HG03139 (cell line): ENCODE results near the gene SDF2L1.
A peak's percentile ranks its signal among the peaks of the same experiment; 100 is the strongest.
"Not testable (repeated sequence)": the region's sequence is repeated elsewhere in the genome, so short reads cannot be mapped to it uniquely, and the experiment has no call there.

Experiments used
- ATAC-seq: cut with Tn5 transposase; IDR thresholded peaks from one replicate; pipeline ENCODE4 v1.9.1; 2021; ENCODE audit not compliant: unreplicated experiment

Gene SDF2L1

DNA sequence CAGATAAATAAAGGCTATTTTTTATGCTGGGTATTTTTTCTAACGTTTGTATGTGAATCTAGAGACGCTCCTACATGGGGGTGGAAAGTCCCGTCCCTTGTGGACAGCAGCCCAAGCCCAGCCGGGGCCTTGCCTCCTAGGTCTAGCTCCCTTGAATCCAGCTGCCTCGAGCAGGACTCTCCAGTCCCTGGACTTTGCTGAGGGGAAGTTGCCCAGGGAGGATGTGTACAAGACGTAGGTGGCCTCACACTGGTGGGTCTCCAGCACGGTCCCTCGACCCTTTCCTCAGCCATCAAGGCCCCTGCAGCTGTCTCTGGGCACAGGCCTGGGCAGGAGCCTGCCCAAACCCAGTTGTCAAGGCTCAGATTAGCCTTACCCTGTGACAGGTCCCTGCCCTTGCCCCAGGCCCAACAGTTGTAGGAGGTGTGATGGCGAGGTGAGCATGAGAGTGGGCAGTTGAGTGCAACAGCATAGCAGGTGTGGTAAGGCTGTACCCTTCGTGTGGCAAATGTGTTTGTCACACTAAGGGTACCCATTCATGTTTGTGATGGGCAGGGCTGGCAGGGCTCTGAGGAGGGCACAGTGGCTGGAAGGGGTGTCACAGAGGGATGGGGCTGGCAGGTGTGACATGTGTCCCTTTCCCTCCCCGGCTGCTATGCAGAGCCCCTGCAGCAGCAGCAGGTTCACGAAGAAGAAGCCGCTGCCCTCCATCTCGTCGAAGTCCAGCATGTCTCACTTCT lies 6.2 kb upstream of the SDF2L1 start:
- ATAC-seq = no peak

DNA sequence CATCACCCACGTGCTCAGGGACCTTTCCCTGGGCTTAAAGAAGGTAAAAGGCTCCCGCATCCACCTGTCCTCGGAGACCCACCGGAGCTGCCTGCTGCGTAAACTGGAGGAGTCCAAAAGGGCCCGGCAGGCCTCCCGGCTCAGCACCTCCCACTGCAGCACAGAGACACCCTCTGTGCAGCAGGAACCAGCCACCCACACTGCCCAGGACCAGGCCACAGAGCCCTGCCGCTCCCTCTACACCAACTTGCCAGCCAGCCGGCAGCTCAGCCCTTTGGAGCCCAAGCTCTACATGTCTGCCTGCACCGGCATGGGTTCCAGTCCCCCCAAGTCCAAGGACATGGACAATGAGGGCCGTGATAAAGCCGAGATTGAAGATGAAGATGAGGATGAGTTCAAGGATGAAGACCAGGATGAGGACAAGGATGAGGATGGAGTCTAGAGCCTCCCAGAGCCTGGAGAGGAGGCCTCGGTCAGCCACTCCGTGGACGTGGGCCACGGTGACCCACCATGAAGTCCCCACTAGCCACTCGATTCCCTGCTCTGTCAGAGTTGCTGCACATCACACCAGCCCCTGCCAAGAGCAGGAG lies 5.4 kb upstream of the SDF2L1 start:
- no peak for ATAC-seq

DNA sequence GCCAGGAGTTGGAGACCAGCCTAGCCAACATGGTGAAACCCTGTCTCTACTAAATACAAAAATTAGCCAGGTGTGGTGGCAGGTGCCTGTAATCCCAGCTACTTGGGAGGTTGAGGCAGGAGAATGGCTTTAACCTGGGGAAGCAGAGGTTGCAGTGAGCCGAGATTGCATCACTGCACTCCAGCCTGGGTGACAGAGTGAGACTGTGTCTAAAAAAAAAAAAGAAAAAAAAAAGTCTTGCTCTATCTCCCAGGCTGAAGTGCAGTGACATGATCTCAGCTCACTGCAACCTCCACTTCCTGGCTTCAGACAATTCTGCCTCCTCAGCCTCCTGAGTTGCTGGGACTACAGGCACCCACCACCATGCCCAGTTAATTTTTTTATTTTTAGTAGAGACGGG lies 4.7 kb upstream of the SDF2L1 start:
- ATAC-seq = not testable (repeated sequence)

DNA sequence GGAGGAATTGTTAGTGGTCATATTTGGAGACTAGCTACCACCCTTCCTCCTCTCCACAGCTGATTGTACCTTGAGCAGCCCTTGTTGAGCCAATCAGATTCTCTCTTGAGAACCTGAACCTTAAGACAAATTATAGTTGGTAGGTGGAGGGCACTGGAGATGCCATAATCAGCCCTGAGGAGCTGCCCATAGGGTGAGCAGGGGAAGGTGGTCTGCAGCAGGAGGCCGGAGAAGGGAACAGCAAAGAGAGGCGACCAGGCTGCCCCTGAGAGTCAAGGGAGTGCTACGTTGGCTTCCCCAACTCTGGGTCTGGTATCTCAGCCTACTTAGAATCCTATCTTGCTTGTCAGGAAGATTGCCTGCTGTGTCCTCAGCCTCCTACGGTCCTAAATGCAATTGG lies 2.7 kb upstream of the SDF2L1 start:
- no peak for ATAC-seq

DNA sequence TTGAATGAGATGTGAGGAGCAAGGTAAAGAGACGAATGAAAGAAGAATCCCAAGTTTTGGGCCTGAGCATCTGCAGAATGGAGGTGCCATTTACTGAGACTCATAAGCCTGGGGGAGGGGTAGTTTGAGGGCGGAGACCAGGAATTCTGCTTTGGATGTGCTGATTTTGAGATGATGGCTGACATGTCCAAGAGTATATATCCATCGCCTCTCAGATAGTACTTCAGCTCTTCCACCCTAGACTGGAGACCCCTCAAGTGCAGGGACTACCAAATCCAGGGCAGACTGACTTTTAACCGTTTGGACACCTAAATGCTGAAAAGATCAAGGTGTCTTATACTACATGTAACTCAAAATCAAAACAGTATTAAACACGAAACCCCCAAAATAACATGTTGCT lies 1.3 kb upstream of the SDF2L1 start:
- no peak for ATAC-seq

DNA sequence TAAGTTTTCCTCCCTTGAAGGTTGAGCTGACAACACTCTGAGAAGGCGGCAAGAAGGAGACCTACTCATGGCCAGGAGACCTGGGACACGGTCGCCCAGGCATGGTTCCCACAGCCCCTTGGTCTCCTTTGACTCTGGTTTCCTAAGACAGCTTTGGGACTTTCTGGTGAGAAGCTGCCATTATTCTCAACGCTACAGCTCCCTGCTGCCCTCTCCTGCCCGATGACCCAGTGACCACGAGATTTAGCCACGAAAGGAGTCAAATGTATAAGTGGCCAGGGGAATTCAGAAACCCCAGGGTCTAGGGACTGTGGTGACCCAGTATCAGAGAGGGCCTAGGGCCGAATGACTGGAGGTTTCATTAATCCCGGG lies 699 bp upstream of the SDF2L1 start:
- no peak for ATAC-seq

DNA sequence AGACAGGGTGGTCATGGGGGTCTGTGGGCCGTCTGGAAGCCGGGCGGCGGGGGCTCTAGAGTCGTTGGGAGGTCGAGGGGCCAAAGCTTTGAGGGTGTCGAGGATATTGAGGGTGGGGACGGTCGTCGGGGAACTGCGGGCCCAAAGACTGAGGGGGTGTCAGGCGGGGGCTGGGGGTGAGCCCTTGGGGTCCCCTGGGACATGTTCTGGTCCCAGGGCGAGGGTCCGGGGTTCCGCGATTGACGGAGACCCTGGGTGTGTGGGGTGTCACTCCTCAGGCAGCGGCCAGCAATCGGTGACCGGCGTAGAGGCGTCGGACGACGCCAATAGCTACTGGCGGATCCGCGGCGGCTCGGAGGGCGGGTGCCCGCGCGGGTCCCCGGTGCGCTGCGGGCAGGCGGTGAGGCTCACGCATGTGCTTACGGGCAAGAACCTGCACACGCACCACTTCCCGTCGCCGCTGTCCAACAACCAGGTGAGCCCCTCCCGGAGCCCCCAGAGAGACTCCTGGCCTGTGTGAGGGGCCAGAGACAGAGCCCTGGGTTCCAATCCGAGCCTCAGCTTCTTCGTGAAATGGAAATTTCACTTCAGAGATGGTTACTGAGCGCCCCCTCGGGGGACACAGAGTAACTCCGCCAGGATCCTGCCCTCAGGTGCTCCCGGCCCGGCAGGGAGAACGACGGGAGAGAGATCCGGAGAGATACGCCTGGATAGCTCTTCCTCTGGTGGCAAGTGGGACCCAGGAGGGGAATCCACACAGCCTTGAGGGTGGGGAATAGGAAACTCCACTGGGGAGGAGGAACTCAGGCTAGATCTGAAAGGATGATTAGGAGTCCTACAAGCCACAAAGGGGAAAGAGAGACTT lies 714 bp downstream of the SDF2L1 start:
- no peak for ATAC-seq

DNA sequence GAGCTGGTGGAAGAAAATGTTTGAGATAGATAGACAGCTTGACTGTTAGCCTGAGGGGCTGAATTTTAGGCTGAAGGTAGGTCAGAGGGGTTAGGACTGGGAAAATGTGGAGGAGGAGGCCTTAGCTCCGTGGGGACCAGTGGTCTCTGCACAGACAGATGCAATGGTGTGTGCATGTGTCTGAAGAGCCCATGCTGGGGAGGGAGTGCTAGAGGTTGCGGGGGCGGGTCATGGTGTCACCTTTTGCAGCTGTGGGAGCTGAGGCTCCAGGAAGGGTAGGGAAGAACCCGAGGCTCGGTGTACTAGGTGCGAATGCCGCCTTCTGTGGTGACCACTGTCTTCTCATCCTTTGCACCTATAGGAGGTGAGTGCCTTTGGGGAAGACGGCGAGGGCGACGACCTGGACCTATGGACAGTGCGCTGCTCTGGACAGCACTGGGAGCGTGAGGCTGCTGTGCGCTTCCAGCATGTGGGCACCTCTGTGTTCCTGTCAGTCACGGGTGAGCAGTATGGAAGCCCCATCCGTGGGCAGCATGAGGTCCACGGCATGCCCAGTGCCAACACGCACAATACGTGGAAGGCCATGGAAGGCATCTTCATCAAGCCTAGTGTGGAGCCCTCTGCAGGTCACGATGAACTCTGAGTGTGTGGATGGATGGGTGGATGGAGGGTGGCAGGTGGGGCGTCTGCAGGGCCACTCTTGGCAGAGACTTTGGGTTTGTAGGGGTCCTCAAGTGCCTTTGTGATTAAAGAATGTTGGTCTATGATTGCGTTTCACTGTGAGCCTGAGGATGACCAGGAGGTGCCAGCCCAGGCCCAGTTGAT lies 1.6 kb downstream of the SDF2L1 start:
- ATAC-seq = no peak

DNA sequence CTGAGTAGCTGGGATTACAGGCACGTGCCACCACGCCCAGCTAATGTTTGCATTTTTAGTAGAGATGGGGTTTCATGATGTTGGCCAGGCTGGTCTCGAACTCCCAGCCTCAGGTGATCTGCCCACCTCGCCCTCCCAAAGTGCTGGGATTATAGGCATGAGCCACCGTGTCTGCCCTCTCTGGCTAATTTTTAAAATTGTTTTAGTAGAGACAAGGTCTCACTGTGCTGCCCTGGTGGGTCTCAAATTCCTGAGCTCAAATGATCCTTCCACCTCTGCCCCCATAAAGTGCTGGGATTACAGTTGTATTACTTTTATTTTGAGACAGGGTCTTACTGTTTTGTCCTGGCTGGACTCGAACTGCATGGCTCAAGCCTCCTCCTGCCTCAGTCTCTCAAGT lies 3.4 kb downstream of the SDF2L1 start:
- not testable (repeated sequence) for ATAC-seq

DNA sequence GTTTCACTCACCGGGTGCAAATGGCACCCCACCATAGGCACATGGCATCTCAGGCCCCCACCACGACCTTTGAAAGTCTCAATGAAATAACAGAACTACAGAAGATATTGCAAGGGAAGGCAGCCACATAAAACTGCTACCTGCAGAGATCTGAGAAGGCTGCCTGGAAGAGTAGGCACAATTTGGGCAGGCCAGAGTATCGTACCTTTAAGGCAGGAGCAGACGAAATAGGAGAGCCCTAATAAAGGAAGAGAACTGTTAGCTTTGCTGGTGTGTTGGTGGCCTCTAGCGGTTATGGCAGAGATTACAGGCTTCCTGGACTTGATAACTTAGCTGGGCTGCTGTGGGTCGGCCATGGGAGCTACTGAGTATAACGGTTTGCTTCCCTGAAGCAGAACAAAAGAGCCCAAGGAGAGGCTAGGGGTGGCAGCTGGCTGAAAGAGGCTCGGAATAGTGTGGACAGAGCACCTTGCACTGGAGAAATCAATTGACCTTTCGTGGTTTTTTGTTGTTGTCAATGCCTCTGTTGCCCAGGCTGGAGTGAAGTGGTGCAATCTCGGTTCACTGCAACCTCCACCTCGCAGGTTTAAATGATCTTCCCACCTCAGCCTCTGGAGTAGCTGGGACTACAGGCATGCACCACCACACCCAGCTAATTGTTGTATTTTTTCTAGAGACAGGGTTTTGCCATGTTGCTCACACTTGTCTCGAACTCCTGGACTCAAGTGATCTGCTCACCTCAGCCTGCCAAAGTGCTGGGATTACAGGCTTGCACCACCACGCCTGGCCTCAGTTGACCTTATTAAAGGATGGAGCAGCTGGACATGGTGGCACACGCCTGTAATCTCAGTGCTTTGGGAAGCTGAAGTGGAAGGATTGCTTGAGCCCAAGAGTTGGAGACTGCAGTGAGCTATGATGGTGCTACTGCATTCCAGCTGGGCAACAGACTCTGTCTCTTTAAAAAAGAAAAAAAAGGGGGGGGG lies 4.8 kb downstream of the SDF2L1 start:
- ATAC-seq = no peak

DNA sequence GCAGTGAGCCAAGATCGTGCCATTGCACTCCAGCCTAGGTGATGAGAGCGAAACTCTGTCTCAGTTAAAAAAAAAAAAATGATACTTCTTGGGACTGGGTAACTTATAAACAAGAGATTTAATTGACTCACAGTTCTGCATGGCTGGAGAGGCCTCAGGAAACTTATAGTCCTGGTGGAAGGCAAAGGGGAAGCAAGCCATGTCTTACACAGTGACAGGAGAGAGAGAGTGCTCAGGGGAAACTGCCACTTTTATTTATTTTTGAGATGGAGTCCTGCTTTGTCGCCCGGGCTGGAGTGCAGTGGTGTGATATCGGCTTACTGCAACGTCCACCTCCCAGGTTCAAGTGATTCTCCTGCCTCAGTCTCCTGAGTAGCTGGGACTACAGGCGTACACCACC lies 8.2 kb downstream of the SDF2L1 start:
- no peak for ATAC-seq

DNA sequence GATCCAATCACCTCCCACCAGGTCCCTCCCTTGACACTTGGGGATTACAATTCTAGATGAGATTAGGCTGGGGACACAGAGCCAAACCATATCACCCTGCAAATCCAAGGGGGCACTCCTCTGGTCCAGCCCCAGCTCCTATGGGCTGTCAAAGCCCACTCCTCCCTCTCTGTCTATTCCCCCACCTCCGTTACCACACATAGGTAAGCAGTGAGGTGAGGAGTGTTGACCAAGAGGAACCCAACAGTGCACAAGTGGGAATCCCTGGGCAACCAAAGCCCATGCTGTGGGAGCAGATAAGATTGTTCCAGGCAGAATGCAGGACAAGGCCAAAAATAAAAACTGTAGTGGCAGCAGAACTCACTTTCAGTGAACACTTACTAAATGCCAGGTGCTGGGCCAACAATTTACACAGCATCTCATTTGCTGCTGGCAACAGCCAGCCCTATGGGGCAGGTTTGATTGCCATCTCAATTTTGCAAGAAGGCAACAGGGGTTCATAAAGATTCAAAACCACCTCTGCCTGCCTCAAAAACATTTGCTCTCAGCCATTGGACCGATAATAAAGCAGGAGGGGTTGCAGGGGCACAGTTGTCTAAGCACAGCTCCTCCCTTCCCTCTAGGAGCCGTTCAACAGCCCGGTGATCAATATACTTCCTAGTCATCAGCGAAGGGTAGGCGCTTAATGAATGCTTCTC lies 8.9 kb downstream of the SDF2L1 start:
- no peak for ATAC-seq

DNA sequence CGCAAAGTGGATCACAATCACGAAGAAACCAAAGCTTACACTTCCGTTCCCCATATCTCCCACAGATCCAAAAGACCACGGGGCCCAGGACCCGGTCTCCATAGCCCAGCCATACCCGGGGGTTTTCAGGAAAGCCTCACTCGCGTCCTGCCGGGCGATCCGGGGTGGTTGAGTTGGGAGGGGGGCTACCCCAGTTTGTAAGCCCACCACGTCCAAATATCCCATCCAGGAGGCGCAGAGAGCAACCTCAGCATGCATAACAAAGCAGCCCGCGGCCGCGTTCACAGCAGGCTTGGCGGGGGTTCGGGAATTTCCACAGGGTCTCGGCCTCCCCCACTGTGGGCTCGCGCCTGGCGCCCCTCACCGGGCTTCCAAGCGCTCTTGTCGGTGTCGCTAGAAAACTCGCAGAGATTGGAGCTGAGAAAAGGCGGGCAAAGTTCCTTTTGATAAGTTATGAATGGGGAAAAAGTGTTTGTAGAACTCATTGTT lies 9.5 kb downstream of the SDF2L1 start:
- ATAC-seq = peak; percentile 10

DNA sequence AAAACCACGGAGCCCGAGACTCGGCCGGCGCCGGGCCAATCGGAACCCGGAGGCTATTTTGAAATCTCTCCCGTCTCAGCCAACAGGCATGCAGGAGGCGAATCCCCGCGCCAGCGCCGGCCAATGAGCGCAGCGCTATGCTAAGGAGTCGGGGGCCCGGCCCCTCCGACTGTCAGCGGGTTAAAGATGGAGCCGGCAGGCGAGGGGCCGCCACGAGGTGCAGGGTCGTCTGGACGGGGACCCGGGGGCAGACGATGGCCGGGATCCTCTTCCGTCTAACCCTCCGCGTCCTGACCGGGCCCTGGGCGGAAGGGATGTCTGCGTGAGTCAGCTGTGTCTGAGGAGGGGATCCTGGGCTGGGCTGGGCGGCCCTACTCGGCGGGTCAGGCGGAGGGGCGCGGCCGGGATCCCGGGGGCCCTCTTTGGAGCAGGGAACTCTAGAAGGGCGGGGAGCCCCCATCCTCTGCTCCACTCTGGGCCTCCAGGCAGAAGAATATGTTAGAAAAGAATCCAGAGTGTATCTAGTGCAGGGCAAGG lies 10.0 kb downstream of the SDF2L1 start:
- ATAC-seq = peak; percentile 84

DNA sequence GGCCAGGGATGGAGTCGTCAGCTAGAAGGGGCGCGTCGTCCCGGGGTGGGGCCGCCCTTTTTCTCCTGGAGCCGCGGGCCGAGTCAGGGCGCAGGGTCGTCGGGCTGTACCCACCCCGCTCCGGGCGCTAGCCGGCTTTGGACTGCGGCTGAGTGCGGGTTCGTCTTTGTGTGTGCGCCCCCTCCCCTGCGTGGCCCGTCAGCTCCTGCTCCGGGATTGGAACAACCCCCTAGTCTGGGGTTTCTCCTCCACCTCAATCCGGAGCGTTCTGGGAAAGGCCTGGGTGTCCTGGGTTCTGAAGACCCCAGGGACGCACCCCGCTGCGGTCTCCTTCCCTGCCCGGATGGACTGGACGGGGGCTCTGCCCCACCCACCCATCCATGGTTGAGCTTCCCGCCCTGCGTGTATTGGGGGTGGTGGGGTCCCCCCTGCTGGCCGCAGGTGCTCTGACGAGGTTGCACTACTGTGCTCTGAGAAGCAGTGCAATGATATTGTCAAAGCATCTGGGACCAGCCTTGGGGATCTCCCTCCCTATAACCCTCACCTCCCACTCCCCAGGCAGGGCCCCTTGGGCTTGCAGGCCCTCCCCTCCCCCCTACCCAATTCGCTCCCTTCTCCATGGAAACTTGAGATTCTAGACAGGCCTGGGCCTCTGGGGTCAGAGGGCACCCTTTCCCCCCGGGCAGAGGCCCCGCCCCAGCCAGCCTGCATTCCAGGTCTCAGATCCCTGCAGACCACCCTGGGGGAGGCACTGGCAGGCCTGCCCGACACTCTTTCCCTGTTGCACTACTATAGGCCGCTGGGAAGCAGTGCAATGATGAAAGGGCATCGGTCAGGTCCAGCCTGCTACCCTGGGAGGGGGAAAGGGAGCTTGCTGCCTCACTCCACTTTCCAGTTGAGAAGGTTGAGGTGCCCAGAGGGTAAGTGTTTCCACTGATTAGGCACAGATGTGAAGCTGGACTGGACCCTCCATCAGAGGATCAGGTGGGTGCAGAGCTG lies 10.7 kb downstream of the SDF2L1 start:
- no peak for ATAC-seq

DNA sequence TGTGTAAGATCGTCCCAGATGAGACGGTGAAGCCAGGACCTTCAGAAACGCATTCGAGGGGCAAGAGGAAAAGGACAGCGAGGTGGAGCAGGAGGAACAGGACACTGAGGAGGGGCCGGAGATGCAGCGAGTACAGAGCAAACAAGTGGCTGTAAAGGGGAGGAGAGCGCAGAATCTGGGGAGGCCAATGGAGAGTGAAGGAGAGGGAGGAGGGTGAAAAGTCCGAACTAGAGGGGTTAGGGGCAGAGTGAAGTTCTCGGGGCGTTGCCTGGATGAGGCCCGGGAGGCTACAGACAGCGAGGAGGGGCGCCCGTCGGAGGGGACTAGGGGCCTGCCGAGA lies 14.9 kb downstream of the SDF2L1 start:
- ATAC-seq = no peak

DNA sequence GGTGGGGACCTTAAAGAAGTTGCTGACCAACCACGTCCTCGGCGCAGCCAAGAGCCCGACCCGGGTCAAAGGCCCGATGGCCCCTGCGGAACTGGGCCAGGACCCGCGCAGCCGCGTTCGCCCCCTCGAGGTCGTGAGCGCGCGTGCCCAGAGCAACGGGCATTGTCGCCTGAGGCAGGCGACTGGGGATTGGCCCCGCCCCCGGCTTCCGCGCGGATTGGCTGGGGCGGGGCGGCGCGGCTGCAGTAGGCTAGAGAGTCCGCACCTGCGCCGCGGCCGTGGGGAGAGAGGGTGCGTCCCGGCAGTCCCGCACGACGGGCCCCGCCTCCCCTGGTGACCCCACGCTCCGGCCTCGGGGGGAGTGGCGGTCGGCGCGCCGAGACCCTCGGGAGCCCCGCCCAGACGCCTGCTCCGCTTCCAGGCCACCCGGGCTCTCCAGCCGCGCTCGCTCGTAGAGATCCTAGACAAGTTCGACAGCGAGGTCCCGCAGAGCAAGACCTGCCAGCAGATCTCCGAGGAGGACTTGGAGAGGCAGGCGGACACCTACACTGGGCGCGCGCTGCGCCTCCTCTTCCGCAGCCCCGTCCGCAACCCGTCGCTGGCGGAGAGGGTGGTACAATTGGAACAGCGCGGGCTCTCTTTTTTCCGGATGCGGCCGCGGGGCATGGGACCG lies 15.4 kb downstream of the SDF2L1 start:
- ATAC-seq = no peak
